ENCODE data around the gene RALGPS2.

DNA sequence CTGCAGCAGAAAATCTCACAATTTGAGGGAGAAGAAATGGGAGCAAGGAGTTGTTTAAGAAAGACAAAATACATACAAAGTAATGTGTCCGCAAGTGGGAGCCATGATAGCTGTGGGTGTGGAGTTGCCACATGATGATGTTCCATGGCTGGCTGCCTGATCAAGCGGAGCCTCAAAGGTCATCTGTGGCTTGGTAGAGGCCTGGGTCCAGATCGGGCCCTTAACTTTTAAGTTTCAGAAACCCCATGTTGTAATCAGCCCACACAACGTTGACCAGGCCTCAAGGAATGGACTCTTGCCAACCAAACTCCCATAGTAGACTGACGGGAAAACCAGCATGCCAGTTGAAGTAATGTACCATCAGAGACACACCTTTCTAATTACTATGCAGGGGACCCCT is 210.6 kb downstream of the RALGPS2 start:
- TF ChIP-seq POLR2AphosphoS5 (IDR thresholded peaks at IDR 0.05; ENCODE audit: borderline replicate concordance, low read depth, low read length) (no peak), EZH2 (IDR thresholded peaks at IDR 0.05) (no peak)

Data from SK-N-MC (cell line).